ENCODE data around the gene DPH1.

DPH1 gene

GRCh38 chr17:2089021-2089422 lies 59.1 kb downstream of the DPH1 start:
- no peak for TF ChIP-seq CTCF (IDR thresholded peaks at IDR 0.05)

GRCh38 chr17:2090210-2090641 lies 60.3 kb downstream of the DPH1 start:
- no peak for TF ChIP-seq CTCF (IDR thresholded peaks at IDR 0.05)

- no peak for TF ChIP-seq CTCF (IDR thresholded peaks at IDR 0.05)
Observed at GRCh38 chr17:2090804-2091534, 61.0 kb downstream of the DPH1 start.

GRCh38 chr17:2092253-2092652 lies 62.3 kb downstream of the DPH1 start:
- TF ChIP-seq CTCF (IDR thresholded peaks at IDR 0.05) = no peak

GRCh38 chr17:2093349-2093748 lies 63.4 kb downstream of the DPH1 start:
- TF ChIP-seq CTCF (IDR thresholded peaks at IDR 0.05) = no peak
